ENCODE measurements around the gene PHB1. TPM values are rescaled to one million over a fixed set of nuclear protein-coding genes. Genes with fewer than 3 reads are reported as not detected.

PHB1 gene
- total RNA-seq, 2 donors from 2014 or later = 229 to 487 TPM

DNA sequence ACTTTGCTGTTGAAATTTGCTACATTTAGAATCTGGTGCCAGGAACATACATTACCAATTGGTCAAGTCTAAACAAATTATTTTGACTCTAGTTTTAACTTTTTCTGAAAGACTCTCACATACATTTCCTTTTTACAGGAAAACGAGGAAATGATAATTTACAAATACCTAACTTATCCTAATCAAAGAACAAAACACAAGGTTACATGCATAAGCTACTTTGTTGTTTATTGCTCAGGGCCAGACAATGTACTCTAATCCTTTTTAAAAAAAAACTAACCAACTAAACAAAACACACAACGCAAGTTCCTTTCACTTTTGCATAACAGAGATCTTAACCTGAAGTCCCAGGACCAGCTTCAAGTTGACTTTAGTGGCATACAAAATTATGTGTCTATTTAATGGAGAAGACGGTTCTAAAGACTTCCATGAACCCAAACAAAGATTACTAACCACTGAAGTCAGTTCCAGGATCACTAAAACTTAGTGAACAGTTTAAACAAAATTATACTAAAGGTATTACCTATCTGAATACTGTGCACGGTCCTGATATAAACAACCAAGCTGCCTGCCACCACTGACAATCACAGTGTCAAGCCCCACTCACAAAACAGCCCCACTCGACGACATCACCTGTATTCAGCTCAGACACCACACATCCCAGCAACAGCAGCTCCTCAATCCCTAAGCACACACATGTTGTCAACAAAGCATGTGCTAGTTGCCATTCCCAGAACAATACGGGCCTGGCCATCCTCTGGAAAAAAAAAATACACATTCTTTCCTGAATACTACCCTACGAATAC is 54.5 kb downstream of the PHB1 start:
- Histone ChIP-seq H3K36me3 (no peaks in the 10 kb centered on the region), H3K9ac (ENCODE audit: low read depth in 2 of 2, low read length in 2 of 2) (peak overlapping the region in 1 of 2 donors; percentile 90), H3K4me3 (peak overlapping the region; percentile 63), H3K27ac (peak overlapping the region; percentile 89), H3K4me1 (peaks cover 14% of the 10 kb centered on the region), H3K9me3 (no peaks in the 10 kb centered on the region), H3K27me3 (no peaks in the 10 kb centered on the region)
- TF ChIP-seq, protein P1, sequence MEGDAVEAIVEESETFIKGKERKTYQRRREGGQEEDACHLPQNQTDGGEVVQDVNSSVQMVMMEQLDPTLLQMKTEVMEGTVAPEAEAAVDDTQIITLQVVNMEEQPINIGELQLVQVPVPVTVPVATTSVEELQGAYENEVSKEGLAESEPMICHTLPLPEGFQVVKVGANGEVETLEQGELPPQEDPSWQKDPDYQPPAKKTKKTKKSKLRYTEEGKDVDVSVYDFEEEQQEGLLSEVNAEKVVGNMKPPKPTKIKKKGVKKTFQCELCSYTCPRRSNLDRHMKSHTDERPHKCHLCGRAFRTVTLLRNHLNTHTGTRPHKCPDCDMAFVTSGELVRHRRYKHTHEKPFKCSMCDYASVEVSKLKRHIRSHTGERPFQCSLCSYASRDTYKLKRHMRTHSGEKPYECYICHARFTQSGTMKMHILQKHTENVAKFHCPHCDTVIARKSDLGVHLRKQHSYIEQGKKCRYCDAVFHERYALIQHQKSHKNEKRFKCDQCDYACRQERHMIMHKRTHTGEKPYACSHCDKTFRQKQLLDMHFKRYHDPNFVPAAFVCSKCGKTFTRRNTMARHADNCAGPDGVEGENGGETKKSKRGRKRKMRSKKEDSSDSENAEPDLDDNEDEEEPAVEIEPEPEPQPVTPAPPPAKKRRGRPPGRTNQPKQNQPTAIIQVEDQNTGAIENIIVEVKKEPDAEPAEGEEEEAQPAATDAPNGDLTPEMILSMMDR (IDR thresholded peaks at IDR 0.05) = no peak
- no peak for DNase-seq
- intact Hi-C loops (cut with DNase I) = no loop called here

DNA sequence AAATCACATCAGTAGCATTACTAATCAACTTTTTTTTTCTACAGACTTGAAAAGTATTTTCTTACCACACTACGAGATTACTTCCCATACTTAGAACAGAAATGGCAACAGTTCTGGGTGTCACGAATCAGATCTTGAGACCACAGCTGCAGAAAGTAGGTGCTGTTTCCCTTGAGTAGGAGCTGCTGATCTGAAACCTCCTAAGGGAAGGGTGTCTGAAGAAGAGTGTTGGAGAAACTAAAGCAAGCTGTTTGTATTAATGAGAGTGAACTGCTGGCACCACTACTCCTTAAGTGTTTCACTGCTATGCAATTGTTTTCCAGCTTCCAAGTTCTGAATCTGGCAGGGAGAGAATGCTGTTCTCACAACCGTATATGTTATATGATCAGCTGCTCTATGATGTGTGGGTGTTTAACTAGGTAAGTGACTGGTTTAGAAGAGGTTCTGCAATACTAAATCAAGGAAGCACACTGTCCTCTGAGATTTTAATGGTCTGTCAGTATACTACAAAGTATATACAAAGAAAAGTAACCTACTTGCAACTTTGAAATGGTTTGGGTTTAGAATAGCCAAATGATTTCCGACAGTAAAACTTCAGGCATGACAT is 55.9 kb downstream of the PHB1 start:
- Histone ChIP-seq H3K9ac (ENCODE audit: low read depth in 2 of 2, low read length in 2 of 2) (no peak overlapping the region), H3K4me3 (no peak overlapping the region)
- no peak for DNase-seq

DNA sequence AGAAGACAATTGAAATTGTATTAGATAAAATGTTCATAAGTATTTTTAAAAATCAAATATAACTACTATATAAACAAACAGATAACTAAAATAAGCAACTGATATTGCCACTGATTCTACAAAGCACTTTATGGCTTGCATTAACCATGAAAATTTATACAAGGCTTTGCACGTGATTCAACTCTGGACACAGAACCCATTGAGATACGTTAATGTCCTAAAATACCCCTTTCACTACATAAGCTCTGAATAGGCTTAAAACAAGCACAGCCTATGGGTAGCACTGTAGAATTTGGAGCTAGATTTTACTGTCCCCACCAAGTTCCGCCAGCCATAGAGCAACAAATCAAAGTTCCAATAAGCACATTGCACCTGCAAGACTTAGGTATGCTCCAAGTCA is 57.2 kb downstream of the PHB1 start:
- no peak for DNase-seq
- no peak overlapping the region for H3K27ac ChIP-seq
- intact Hi-C loops (cut with DNase I) = no loop called here
- H3K9ac ChIP-seq (ENCODE audit: low read depth in 2 of 2, low read length in 2 of 2) = no peak overlapping the region
- TF ChIP-seq, protein P1 (IDR thresholded peaks at IDR 0.05) = no peak
- H3K27me3 ChIP-seq = no peaks in the 10 kb centered on the region
- no peaks in the 10 kb centered on the region for H3K9me3 ChIP-seq
- H3K4me1 ChIP-seq = peaks cover 14% of the 10 kb centered on the region
- no peak overlapping the region for H3K4me3 ChIP-seq
- H3K36me3 ChIP-seq = no peaks in the 10 kb centered on the region

More for the DNA sequence above, 55.9 kb downstream of the PHB1 start:
- TF ChIP-seq, protein P1 (IDR thresholded peaks at IDR 0.05) = no peak
- intact Hi-C loops (cut with DNase I) = no loop called here
- no peak overlapping the region for H3K27ac ChIP-seq
- no peaks in the 10 kb centered on the region for H3K9me3 ChIP-seq
- H3K27me3 ChIP-seq = no peaks in the 10 kb centered on the region
- peaks cover 14% of the 10 kb centered on the region for H3K4me1 ChIP-seq
- H3K36me3 ChIP-seq = no peaks in the 10 kb centered on the region

DNA sequence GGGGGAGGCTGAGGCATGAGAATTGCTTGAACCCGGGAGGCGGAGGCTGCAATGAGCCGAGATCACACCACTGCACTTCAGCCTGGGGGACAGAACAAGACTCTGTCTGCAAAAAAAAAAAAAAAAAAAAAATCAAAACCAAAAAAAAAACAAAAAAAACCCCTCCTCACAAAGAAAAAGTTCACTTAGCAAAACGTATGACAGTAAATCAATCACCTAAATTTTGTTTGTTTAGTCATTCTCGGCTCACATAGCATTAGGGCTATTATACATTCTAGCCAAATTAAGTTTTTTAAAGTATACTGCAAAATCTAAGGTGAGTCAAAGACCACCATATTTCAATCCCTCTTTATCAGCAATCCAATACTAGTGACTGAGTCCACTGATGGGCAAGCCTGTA is 58.4 kb downstream of the PHB1 start:
- intact Hi-C loops (cut with DNase I) = no loop called here
- Histone ChIP-seq H3K9ac (ENCODE audit: low read depth in 2 of 2, low read length in 2 of 2) (no peak overlapping the region), H3K9me3 (no peaks in the 10 kb centered on the region), H3K27me3 (no peaks in the 10 kb centered on the region), H3K4me1 (peaks cover 14% of the 10 kb centered on the region), H3K36me3 (no peaks in the 10 kb centered on the region), H3K4me3 (no peak overlapping the region), H3K27ac (no peak overlapping the region)
- no peak for DNase-seq
- TF ChIP-seq, protein P1 (IDR thresholded peaks at IDR 0.05) = no peak

Other genes with a start within 250 kb of the PHB1 start
- under 1 TPM; 0.56 to 0.94 TPM for gene GNGT2, start 204.3 kb downstream of the PHB1 start, total RNA-seq
- gene ABI3, start 204.2 kb downstream of the PHB1 start, total RNA-seq = 1 to 10 TPM; 2.5 to 3.3 TPM
- gene PHOSPHO1, start 184.1 kb downstream of the PHB1 start, total RNA-seq = not detected
- 10 to 100 TPM; 38.1 to 62.5 TPM for gene ZNF652, start 52.6 kb downstream of the PHB1 start, total RNA-seq
- gene NGFR, start 80.4 kb upstream of the PHB1 start, total RNA-seq = 1 to 10 TPM in 1 of 2 donors, under 1 TPM in 1; 0.49 to 2.7 TPM
- 1 to 10 TPM in 1 of 2 donors, under 1 TPM in 1; 0.42 to 2.1 TPM for gene NXPH3, start 161.0 kb upstream of the PHB1 start, total RNA-seq